Stimulated activated CD4-positive, alpha-beta T cell treated with anti-CD3 and anti-CD28 coated beads, Interleukin-4, amount 100 ng/mL, for 24 hours (primary cell): Measurements from ENCODE around the gene MCTP2.

ENCODE experiments used
- DNase-seq: peaks from one replicate; pipeline ENCODE4 v3.0.0-alpha.2; 2020

MCTP2 gene

DNA sequence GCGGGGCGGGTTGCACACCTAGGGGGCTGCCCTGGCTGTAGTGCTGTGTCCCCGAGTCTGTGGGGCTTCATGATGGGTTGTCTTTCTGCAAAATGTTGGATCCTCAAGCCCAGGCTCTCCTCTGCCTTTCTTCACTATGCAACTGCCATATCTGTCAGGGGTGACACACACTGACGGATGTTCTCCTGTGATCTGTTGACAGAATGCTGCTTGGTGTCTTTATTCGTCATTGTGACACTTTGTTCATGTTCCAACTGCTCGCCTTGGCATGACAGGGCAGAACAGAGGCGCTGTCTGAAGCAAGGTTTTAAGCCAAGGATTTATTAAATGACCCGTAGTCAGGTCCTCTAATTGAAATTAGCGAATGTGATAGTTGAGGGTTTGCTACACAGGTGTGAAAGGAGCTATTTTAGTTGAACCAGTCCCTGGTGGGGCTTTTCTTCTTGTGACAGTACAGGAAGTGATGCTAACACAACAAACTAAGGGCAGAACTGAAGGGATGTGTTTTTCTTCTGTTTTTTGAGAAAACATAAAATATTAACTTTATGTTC, 173.4 kb downstream of the MCTP2 start:
- DNase-seq: no peak

DNA sequence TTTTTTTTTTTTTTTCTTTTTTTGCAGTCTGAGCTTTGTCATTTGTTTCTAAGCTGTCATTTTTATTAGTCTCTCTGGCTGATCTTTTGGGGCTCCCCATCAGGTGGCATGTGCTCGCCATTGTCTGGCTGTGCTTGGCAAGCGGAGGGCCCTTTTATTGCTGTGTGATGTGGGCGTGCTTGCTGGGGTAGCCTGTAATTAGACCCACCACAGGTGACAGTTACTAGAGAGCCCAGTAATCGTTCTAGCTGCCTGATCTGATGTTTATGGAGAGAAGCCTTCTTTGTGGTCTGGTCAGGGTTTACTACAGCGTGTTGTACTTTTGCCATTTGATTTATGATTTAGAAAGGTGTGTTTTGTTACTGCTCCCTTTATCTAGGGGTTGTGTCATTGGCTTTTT, 179.9 kb downstream of the MCTP2 start:
- DNase-seq: no peak

DNA sequence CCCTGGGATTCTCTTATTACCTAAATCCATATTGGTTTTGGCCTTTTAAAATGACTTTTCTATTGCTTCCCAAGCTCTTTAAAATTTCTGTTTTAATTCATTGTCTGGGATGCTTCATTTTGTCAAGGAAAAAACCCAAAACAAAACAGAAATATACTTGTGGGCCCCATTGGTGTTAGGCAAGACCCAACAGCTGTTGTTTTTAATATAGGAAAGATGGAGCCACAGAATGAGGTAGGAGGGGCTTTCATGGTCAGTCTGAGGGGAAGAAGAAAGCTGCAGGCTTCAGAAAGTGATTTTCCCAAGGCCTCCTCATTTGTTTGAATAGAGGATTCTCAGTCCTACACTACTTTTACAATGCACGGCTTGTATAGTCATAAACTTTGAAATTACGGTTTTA, 180.5 kb downstream of the MCTP2 start:
- DNase-seq: no peak

DNA sequence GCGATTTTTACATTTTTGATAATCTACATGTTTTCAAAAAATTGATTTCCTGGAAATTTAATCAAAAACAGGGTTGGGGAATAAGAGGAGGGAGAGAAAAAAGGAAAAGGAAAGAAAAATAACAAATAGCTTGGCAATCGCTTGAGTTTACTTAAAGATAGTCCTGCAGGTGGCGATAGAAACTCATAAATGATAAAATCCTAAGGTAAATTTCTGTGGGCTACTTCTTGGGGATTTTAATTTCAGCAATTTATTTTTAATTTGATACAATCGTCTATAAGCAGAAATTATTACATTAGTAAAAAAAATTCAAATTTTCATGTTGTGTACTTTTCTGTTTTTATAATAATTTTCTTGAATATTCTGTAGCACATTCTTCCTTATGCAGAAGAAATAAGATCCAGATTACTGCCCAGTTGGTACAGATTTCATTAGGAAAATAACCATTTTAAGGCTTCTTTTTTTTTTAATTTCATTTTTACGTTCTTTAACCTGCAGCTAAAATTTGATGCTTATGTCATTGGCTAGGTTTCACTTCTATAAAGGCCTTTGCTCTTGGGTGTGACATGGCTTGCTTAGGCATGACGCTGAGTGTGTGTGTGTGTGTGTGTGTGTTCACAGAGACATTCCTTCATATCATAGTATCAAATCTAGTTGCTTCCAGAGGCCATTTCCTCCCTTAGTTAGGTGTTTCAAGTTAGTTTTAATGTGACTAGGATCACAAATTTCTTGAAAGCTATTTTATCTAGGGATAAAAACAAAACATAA, 181.8 kb downstream of the MCTP2 start:
- no peak for DNase-seq

DNA sequence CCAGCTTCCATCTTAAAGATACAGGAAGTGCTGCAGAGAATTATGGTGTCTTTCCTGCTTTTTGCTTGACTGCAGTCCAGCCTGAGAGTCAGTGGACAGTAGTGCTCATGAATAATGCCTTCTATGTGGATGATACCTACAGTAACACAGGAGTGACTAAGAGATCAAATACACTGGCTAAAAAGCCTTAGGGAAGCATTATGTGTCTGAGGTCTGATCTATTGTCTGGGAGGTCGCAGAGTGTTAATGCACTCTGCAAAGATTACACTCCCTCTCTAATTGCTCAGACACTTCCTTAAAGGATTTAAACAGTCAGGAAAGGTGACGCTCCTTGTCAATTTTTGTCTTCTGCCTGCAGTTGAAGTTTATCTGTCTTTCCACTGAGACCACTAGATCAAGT, 183.6 kb downstream of the MCTP2 start:
- no peak for DNase-seq

GRCh38 chr15:94416267-94416666, 184.9 kb downstream of the MCTP2 start:
- no peak for DNase-seq

- no peak for DNase-seq
These were observed 185.5 kb downstream of the MCTP2 start for GRCh38 chr15:94416820-94417219.

DNA sequence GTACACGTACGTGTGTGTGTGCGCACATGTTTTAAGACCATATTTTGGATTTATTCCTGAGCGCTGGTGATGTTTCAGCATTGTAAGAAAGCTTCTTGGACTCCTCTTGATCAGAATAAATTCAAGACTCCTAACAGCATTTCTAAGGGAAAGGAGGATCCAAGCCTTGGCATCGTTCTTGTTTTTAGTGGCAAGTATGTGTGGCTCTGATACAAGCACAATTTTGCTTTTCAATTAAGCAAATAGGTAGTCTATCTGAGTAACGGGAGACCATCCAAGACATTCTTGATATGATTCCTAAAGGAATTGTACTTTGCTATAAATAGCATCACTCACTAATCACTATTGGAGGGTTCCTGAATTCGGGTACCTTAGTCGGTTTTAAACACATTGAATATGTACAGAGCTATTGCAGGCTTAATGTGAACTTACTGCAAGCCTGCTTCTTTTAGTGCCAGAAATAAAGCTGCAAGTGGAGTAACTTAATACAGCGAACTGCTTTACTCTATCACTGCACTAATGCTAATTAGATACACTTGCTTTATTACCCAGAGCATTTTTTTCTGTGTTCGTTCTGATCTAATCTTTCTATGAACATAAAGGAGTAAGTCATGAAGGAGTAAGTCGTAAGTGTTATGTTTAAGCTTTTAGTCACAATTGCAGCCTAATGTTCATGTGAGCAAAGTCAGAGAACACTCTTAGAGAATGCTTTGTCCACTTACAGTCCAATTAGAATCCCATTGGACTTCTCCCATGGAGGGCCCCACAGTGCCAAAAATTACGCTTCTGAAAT, 186.3 kb downstream of the MCTP2 start:
- DNase-seq: no peak

- DNase-seq: no peak
These were observed 190.3 kb downstream of the MCTP2 start for GRCh38 chr15:94421706-94422105.

DNA sequence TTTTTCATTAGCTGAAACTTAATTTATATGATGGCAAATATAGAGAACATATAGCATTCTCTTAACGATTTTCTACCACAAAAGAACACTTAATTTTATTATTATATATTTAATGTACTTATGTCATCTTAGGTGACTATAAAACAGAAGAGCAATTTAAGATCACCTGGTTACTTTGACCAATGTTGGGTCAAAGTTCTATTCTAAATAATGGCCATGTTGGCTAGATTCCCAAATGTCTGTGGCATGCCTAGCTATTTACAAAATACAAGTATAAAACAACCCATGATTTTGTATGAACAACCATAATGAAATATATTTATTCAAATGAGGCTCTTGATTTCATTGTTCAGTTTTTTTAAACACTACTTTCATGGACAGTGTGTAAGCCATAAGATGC, 200.9 kb downstream of the MCTP2 start:
- DNase-seq: no peak

DNA sequence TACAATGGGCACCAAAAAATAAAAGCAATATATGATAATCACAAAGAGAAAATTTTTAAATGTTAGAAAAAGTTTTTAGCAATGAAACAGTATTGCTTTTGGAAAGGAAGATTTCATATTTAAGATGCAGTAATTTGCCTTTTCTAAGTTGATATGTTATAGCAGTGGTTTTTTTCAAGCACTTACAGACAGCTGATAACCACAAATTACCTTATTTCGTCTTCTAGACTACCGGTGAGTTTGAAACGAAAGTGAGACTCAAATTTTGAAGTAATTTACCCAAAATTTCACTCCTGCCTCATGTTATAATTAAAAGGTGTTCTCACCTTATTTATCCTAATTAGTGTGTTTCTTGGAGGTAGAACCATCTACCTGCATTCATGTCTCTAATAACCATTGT, 207.8 kb downstream of the MCTP2 start:
- DNase-seq: no peak

GRCh38 chr15:94441760-94442159, 210.4 kb downstream of the MCTP2 start:
- DNase-seq: no peak

GRCh38 chr15:94442480-94442879, 211.1 kb downstream of the MCTP2 start:
- no peak for DNase-seq

- no peak for DNase-seq
These were observed 211.8 kb downstream of the MCTP2 start for GRCh38 chr15:94443186-94443585.

DNA sequence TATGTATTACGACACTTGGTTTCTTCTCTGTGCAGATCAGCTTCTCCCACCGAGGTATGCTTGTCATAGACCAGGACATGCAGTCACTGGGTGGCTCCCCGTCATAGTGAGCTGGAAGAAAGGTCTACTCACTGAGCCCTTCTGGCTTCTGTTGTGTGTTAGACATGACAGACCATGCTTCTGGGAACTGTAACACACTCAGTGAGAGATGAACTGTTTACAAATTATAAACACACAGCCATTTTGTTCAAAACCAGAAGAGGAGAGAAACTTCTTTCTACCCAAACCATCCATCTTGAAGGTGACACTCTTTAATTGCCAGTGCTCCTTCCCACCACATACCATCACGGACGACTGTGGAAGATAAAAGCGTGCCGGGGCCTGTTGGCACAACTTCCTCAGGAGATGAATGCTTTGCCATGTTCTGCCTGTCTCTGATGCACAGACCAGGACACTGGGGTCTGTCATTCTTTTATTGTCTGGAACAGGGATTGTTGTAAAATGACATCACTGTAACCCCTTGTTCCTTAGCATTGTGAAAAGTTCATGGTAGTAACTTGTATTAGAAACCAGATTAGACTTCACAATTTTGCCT, 214.3 kb downstream of the MCTP2 start:
- no peak for DNase-seq

DNA sequence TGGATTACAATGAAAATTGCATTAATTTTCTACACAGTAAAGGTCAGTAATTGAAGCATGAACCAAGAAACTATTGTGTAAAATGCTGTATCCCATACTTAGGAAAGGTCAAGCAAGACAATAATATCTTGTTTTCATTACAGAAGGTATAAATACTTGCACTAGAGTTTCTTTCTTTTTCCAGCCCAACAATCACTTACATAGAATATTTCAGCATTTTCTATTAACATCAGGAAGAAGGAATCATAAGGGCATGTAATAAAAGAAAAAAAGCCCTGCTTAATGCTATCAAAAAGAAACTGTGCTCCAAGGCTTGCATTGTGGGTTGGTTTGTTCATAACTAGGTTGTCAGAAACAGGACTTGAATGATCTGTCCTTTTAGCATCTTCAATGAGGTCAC, 215.1 kb downstream of the MCTP2 start:
- no peak for DNase-seq

- DNase-seq: no peak
These were observed 220.1 kb downstream of the MCTP2 start for GRCh38 chr15:94451466-94451865.

DNA sequence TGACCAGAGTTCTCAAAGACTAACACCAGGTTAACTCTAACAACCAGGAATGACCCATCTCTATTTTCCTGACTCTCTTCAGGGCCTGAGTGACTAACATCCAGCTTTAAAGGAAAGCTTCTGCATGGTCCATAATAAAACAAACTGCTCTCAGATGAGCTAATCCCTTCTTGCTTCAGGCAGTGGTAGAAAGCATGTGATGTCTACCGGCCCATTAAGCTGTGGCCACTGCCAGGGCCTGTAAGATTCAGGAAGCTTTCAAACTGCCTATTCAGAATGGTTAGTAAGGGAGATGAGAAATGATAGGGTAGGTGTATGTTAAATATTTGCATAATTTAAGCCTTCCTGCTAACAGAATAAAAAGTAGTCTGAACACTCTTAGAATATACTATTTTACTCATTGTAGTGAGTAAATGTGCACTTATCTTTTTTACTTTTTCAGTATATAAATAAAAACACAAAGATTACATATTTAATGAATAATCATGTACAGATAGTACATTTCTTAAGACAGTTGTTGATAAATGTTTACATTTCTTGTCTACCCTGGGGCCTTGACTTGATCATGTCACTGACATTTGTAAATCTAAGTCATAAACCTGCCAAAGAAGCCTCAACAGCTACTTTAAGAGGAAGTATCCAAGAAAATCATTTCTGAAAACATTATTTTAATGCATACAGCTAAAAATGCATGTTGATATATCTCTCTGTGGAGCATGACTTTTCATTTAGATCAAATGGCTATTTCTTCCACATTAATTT, 222.0 kb downstream of the MCTP2 start:
- DNase-seq: no peak

- DNase-seq: no peak
These were observed 223.9 kb downstream of the MCTP2 start for GRCh38 chr15:94455297-94455696.

GRCh38 chr15:94456226-94456625, 224.9 kb downstream of the MCTP2 start:
- DNase-seq: no peak

DNA sequence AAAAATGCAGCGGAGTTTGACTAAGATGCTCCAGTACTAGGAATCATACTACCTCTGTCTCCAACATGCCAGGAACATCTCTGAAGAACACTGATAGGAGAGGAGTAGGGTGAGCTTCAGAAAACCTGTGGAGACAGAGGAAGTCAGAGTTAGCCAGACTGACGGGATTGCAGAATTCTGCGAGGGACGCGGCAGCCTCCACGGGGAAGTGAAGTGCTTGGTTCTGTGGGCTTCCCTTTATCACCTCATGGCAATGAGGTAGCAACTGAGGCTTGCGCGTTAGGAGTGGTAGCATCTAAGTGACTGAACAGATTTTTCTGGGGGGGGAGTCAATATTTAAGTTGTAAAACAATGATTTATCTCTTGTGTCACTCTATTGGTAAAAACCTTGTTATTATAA, 226.3 kb downstream of the MCTP2 start:
- DNase-seq: no peak

DNA sequence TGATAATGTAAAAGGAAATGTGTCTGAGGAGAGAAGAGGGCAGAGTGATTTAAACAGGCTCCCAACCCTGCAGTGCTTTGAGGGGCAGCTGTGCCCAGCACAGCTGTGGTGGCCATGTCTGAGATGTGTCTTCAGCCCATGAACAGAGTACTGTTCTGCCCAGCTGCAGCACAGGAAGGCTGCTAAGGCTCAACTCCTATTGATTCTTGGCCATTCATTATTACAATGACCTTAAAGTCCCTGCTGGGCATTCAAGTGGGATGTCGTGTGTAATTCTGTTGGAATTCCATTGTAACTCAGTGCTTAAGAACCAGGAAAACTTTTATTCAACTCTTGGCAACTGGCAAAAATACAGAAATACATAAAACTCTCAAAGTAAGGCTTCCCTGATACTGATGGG, 229.3 kb downstream of the MCTP2 start:
- DNase-seq: no peak

DNA sequence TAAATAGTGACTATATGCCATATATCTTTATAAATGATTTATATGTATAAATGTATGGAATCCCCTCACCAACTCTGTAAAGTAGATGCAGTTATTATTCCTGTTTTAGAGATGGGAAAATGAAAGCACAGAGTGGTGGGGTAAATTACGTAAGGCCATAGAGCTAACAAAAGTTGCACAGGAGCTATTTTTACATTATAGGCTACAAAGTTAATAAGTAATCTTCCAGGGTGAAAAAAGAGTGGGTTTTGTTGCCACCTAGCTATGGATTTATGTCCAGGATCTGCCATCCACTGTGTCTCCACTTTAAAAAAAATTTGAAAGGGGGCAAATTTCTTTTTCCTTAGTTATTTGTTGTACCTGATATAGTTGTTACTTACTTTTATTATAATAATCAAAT, 235.7 kb downstream of the MCTP2 start:
- DNase-seq: no peak
